OCI-LY7 (cell line): ENCODE measurements around the gene RBBP6.

ENCODE experiments used
- EZH2phosphoT487 ChIP-seq: fragments of 200-600 bp; sonication (generic); IDR thresholded peaks from 2 replicates; pipeline ENCODE4 v1.6.1; 2018; ENCODE audit warnings: low read depth, borderline replicate concordance, mild to moderate bottlenecking, mixed run types, antibody characterized with exemption, low read length, moderate library complexity, mixed read lengths
- TF ChIP-seq, protein P1 (sequence below): fragments of 200-600 bp; sonication (generic); conservative IDR thresholded peaks from 2 replicates; pipeline ENCODE4 v1.5.1; 2014; ENCODE audit warnings: mild to moderate bottlenecking, antibody characterized with exemption, low read length, moderate library complexity, mixed read lengths

DNA sequence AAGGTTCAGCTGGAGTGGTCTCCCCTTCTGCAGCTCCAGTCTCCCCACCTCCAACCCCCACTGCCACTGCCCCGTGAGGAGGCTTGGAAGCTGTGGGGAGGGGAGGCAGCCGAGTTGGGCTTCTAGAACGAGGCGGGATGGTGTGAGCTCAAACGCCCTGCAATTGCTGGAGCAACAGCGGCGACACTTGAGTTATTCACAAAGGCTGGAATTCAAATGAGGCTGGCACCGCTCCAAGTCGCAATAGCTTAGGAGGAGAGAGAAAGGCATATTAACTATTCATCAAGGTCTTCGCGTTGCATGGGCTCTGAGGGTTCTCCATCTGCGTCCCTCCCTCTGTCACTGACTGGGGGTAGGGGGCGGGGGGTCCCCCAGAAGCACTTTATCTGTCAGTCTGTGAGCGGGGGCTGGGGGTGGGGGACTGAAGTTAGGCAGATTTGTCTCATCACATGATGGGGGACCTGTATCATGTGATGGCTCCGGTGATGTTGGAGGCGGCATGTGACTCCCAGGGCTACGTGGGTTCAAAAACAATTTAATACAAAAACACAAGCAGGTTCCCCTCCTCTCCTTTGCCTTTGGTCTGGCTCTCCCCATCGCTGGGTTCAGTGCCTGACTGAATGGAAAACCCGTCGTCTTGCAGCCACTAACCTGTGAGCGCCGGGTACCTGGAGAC is 70.5 kb downstream of the RBBP6 start:
- TF ChIP-seq, protein P1, sequence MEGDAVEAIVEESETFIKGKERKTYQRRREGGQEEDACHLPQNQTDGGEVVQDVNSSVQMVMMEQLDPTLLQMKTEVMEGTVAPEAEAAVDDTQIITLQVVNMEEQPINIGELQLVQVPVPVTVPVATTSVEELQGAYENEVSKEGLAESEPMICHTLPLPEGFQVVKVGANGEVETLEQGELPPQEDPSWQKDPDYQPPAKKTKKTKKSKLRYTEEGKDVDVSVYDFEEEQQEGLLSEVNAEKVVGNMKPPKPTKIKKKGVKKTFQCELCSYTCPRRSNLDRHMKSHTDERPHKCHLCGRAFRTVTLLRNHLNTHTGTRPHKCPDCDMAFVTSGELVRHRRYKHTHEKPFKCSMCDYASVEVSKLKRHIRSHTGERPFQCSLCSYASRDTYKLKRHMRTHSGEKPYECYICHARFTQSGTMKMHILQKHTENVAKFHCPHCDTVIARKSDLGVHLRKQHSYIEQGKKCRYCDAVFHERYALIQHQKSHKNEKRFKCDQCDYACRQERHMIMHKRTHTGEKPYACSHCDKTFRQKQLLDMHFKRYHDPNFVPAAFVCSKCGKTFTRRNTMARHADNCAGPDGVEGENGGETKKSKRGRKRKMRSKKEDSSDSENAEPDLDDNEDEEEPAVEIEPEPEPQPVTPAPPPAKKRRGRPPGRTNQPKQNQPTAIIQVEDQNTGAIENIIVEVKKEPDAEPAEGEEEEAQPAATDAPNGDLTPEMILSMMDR: no peak
- no peak for TF ChIP-seq EZH2phosphoT487
